GM12874 (cell line): Measurements from ENCODE around the gene NUP62CL.

ENCODE experiments used
- CTCF ChIP-seq: IDR thresholded peaks from 2 replicates; pipeline ENCODE4 v1.5.1; 2011; ENCODE audit warnings: low read depth, mild to moderate bottlenecking, control low read depth, low read length, moderate library complexity; ENCODE audit not compliant: insufficient read depth

The NUP62CL gene

GRCh38 chrX:107205770-107206696, at the start of gene NUP62CL, which contains the start of gene DNAAF6:
NUP62CL (minus strand) TSS chrX:107206433; CDS start chrX:107175146, 31,287 bp downstream.
DNAAF6 (plus strand) TSS chrX:107206611; CDS start chrX:107212876, 6,265 bp downstream.
- TF ChIP-seq CTCF = no peak

- no peak for TF ChIP-seq CTCF
Measured at GRCh38 chrX:107228486-107228819, 22.2 kb upstream of the NUP62CL start.

- TF ChIP-seq CTCF = no peak
Measured at GRCh38 chrX:107227780-107228485, 21.7 kb upstream of the NUP62CL start.

- no peak for TF ChIP-seq CTCF
Measured at GRCh38 chrX:107226757-107227156, 20.5 kb upstream of the NUP62CL start.

GRCh38 chrX:107213477-107213876, 7.2 kb upstream of the NUP62CL start:
- no peak for TF ChIP-seq CTCF

GRCh38 chrX:107207943-107208342, 1.7 kb upstream of the NUP62CL start:
- TF ChIP-seq CTCF = no peak

- no peak for TF ChIP-seq CTCF
Measured at GRCh38 chrX:107207089-107207488, 856 bp upstream of the NUP62CL start.
